ENCODE results near the gene SRGAP3.
A peak's percentile ranks its signal among the peaks of the same experiment; 100 is the strongest.

Gene SRGAP3

GRCh38 chr3:9135930-9136525, 113.4 kb downstream of the SRGAP3 start:
- Histone ChIP-seq H3K4me1 (ENCODE audit: control insufficient read depth, low read depth, low read length) (peaks cover 10% of the 10 kb centered on the region), H3K36me3 (ENCODE audit: control insufficient read depth, low read depth, low read length) (no peaks in the 10 kb centered on the region), H3K27me3 (ENCODE audit: control insufficient read depth, insufficient read depth, low read length) (peaks cover 21% of the 10 kb centered on the region), H3K9me3 (ENCODE audit: control insufficient read depth, low read depth, low read length) (no peaks in the 10 kb centered on the region), H3K9ac (ENCODE audit: low read length) (peak overlapping the region; percentile 51), H3K4me3 (ENCODE audit: low read length) (peak overlapping the region; percentile 49), H3K27ac (ENCODE audit: low read length) (no peak overlapping the region)

GRCh38 chr3:9135526-9135925, 113.9 kb downstream of the SRGAP3 start:
- H3K36me3 ChIP-seq (ENCODE audit: control insufficient read depth, low read depth, low read length), result no peaks in the 10 kb centered on the region
- H3K9me3 ChIP-seq (ENCODE audit: control insufficient read depth, low read depth, low read length), result no peaks in the 10 kb centered on the region
- H3K9ac ChIP-seq (ENCODE audit: low read length), result peak overlapping the region; percentile 51
- H3K27ac ChIP-seq (ENCODE audit: low read length), result no peak overlapping the region
- H3K4me3 ChIP-seq (ENCODE audit: low read length), result peak overlapping the region; percentile 49
- peaks cover 10% of the 10 kb centered on the region for H3K4me1 ChIP-seq (ENCODE audit: control insufficient read depth, low read depth, low read length)
- H3K27me3 ChIP-seq (ENCODE audit: control insufficient read depth, insufficient read depth, low read length), result peaks cover 21% of the 10 kb centered on the region

GRCh38 chr3:9133656-9134055, 115.8 kb downstream of the SRGAP3 start:
- H3K27ac ChIP-seq (ENCODE audit: low read length), result no peak overlapping the region
- H3K4me3 ChIP-seq (ENCODE audit: low read length), result no peak overlapping the region
- H3K9me3 ChIP-seq (ENCODE audit: control insufficient read depth, low read depth, low read length), result no peaks in the 10 kb centered on the region
- H3K36me3 ChIP-seq (ENCODE audit: control insufficient read depth, low read depth, low read length), result no peaks in the 10 kb centered on the region
- H3K9ac ChIP-seq (ENCODE audit: low read length), result no peak overlapping the region
- H3K27me3 ChIP-seq (ENCODE audit: control insufficient read depth, insufficient read depth, low read length), result peaks cover 21% of the 10 kb centered on the region
- peaks cover 10% of the 10 kb centered on the region for H3K4me1 ChIP-seq (ENCODE audit: control insufficient read depth, low read depth, low read length)

- Histone ChIP-seq H3K27ac (ENCODE audit: low read length) (no peak overlapping the region), H3K27me3 (ENCODE audit: control insufficient read depth, insufficient read depth, low read length) (peaks cover 8% of the 10 kb centered on the region), H3K9ac (ENCODE audit: low read length) (no peak overlapping the region), H3K36me3 (ENCODE audit: control insufficient read depth, low read depth, low read length) (no peaks in the 10 kb centered on the region), H3K4me1 (ENCODE audit: control insufficient read depth, low read depth, low read length) (peaks cover 7% of the 10 kb centered on the region), H3K4me3 (ENCODE audit: low read length) (no peak overlapping the region), H3K9me3 (ENCODE audit: control insufficient read depth, low read depth, low read length) (no peaks in the 10 kb centered on the region)
Observed at GRCh38 chr3:9130345-9131305, 118.8 kb downstream of the SRGAP3 start.

GRCh38 chr3:9129365-9129764, 120.1 kb downstream of the SRGAP3 start:
- Histone ChIP-seq H3K9ac (ENCODE audit: low read length) (no peak overlapping the region), H3K4me3 (ENCODE audit: low read length) (no peak overlapping the region), H3K9me3 (ENCODE audit: control insufficient read depth, low read depth, low read length) (no peaks in the 10 kb centered on the region), H3K27me3 (ENCODE audit: control insufficient read depth, insufficient read depth, low read length) (no peaks in the 10 kb centered on the region), H3K27ac (ENCODE audit: low read length) (no peak overlapping the region), H3K4me1 (ENCODE audit: control insufficient read depth, low read depth, low read length) (peaks cover 16% of the 10 kb centered on the region), H3K36me3 (ENCODE audit: control insufficient read depth, low read depth, low read length) (no peaks in the 10 kb centered on the region)

- no peak overlapping the region for H3K9ac ChIP-seq (ENCODE audit: low read length)
- H3K27me3 ChIP-seq (ENCODE audit: control insufficient read depth, insufficient read depth, low read length), result no peaks in the 10 kb centered on the region
- no peaks in the 10 kb centered on the region for H3K9me3 ChIP-seq (ENCODE audit: control insufficient read depth, low read depth, low read length)
- H3K4me1 ChIP-seq (ENCODE audit: control insufficient read depth, low read depth, low read length), result peaks cover 16% of the 10 kb centered on the region
- no peaks in the 10 kb centered on the region for H3K36me3 ChIP-seq (ENCODE audit: control insufficient read depth, low read depth, low read length)
- H3K4me3 ChIP-seq (ENCODE audit: low read length), result no peak overlapping the region
- H3K27ac ChIP-seq (ENCODE audit: low read length), result no peak overlapping the region
Observed at GRCh38 chr3:9125278-9125951, 124.0 kb downstream of the SRGAP3 start.

- no peaks in the 10 kb centered on the region for H3K9me3 ChIP-seq (ENCODE audit: control insufficient read depth, low read depth, low read length)
- H3K9ac ChIP-seq (ENCODE audit: low read length), result no peak overlapping the region
- no peaks in the 10 kb centered on the region for H3K27me3 ChIP-seq (ENCODE audit: control insufficient read depth, insufficient read depth, low read length)
- no peak overlapping the region for H3K4me3 ChIP-seq (ENCODE audit: low read length)
- no peaks in the 10 kb centered on the region for H3K36me3 ChIP-seq (ENCODE audit: control insufficient read depth, low read depth, low read length)
- peaks cover 16% of the 10 kb centered on the region for H3K4me1 ChIP-seq (ENCODE audit: control insufficient read depth, low read depth, low read length)
- H3K27ac ChIP-seq (ENCODE audit: low read length), result no peak overlapping the region
Observed at GRCh38 chr3:9124730-9125129, 124.7 kb downstream of the SRGAP3 start.

GRCh38 chr3:9123840-9124239, 125.6 kb downstream of the SRGAP3 start:
- Histone ChIP-seq H3K4me1 (ENCODE audit: control insufficient read depth, low read depth, low read length) (peaks cover 16% of the 10 kb centered on the region), H3K27me3 (ENCODE audit: control insufficient read depth, insufficient read depth, low read length) (no peaks in the 10 kb centered on the region), H3K4me3 (ENCODE audit: low read length) (no peak overlapping the region), H3K9ac (ENCODE audit: low read length) (no peak overlapping the region), H3K9me3 (ENCODE audit: control insufficient read depth, low read depth, low read length) (no peaks in the 10 kb centered on the region), H3K36me3 (ENCODE audit: control insufficient read depth, low read depth, low read length) (no peaks in the 10 kb centered on the region), H3K27ac (ENCODE audit: low read length) (no peak overlapping the region)

GRCh38 chr3:9122732-9123364, 126.6 kb downstream of the SRGAP3 start:
- no peaks in the 10 kb centered on the region for H3K27me3 ChIP-seq (ENCODE audit: control insufficient read depth, insufficient read depth, low read length)
- H3K36me3 ChIP-seq (ENCODE audit: control insufficient read depth, low read depth, low read length), result no peaks in the 10 kb centered on the region
- peaks cover 16% of the 10 kb centered on the region for H3K4me1 ChIP-seq (ENCODE audit: control insufficient read depth, low read depth, low read length)
- H3K9me3 ChIP-seq (ENCODE audit: control insufficient read depth, low read depth, low read length), result no peaks in the 10 kb centered on the region
- H3K27ac ChIP-seq (ENCODE audit: low read length), result no peak overlapping the region
- no peak overlapping the region for H3K9ac ChIP-seq (ENCODE audit: low read length)
- H3K4me3 ChIP-seq (ENCODE audit: low read length), result no peak overlapping the region

GRCh38 chr3:9121366-9122001, 128.0 kb downstream of the SRGAP3 start:
- Histone ChIP-seq H3K9me3 (ENCODE audit: control insufficient read depth, low read depth, low read length) (no peaks in the 10 kb centered on the region), H3K36me3 (ENCODE audit: control insufficient read depth, low read depth, low read length) (no peaks in the 10 kb centered on the region), H3K4me1 (ENCODE audit: control insufficient read depth, low read depth, low read length) (peaks cover 16% of the 10 kb centered on the region), H3K27me3 (ENCODE audit: control insufficient read depth, insufficient read depth, low read length) (no peaks in the 10 kb centered on the region), H3K4me3 (ENCODE audit: low read length) (no peak overlapping the region), H3K27ac (ENCODE audit: low read length) (no peak overlapping the region), H3K9ac (ENCODE audit: low read length) (no peak overlapping the region)

- Histone ChIP-seq H3K4me1 (ENCODE audit: control insufficient read depth, low read depth, low read length) (no peaks in the 10 kb centered on the region), H3K36me3 (ENCODE audit: control insufficient read depth, low read depth, low read length) (no peaks in the 10 kb centered on the region), H3K9ac (ENCODE audit: low read length) (no peak overlapping the region), H3K4me3 (ENCODE audit: low read length) (no peak overlapping the region), H3K27ac (ENCODE audit: low read length) (no peak overlapping the region), H3K9me3 (ENCODE audit: control insufficient read depth, low read depth, low read length) (no peaks in the 10 kb centered on the region), H3K27me3 (ENCODE audit: control insufficient read depth, insufficient read depth, low read length) (no peaks in the 10 kb centered on the region)
Observed at GRCh38 chr3:9119331-9119730, 130.1 kb downstream of the SRGAP3 start.
